HepG2 (cell line): ENCODE results near the gene ARHGEF16. TPM values are rescaled to one million over a fixed set of nuclear protein-coding genes. Genes with fewer than 3 reads are reported as not detected.

Source experiments
- ERF ChIP-seq: IDR thresholded peaks from 2 replicates; pipeline ENCODE4 v1.6.1; 2018; ENCODE audit warnings: missing biosample characterization, missing genetic modification reagents
- FOXK2 ChIP-seq: fragments of 450-650 bp; IDR thresholded peaks from 2 replicates; pipeline ENCODE4 v1.6.1; 2016
- FOXO1 ChIP-seq: sonication (generic); formaldehyde crosslinking; IDR thresholded peaks from 2 replicates; pipeline ENCODE4 v1.4.0; 2020; ENCODE audit warnings: missing genetic modification reagents
- HDAC2 ChIP-seq: sonication (generic); formaldehyde crosslinking; IDR thresholded peaks from 2 replicates; pipeline ENCODE4 v1.4.0; 2020; ENCODE audit warnings: missing genetic modification reagents
- ISX ChIP-seq: sonication (generic); formaldehyde crosslinking; conservative IDR thresholded peaks from 2 replicates; pipeline ENCODE4 v1.5.0; 2020; ENCODE audit warnings: missing genetic modification reagents
- MAFF ChIP-seq: IDR thresholded peaks from 2 replicates; pipeline ENCODE4 v1.6.1; 2011; ENCODE audit warnings: low read depth, low read length, improper control_type of control experiment
- MED8 ChIP-seq: sonication (generic); formaldehyde crosslinking; IDR thresholded peaks from 2 replicates; pipeline ENCODE4 v1.8.1; 2023; ENCODE audit warnings: mild to moderate bottlenecking, missing genetic modification reagents; ENCODE audit not compliant: insufficient replicate concordance
- NFATC3 ChIP-seq: sonication (generic); formaldehyde crosslinking; IDR thresholded peaks from 2 replicates; pipeline ENCODE4 v1.5.1; 2020; ENCODE audit warnings: mild to moderate bottlenecking, missing genetic modification reagents
- PLRG1 ChIP-seq: fragments of 450-650 bp; conservative IDR thresholded peaks from 2 replicates; pipeline ENCODE4 v1.6.1; 2016
- SOX13 ChIP-seq, 3 experiments: fragments of 450-650 bp in 1 of 3; sonication (generic) in 1 of 3; formaldehyde crosslinking in 1 of 3; IDR thresholded peaks in 2 of 3; conservative IDR thresholded peaks in 1 of 3; 2 replicates each; pipeline versions ENCODE4 v1.5.0 to v1.6.1; 2016 to 2020; ENCODE audit warnings: antibody characterized with exemption in 1 of 3, mild to moderate bottlenecking in 1 of 3, missing compliant biosample characterization in 1 of 3, missing genetic modification reagents in 1 of 3, moderate library complexity in 1 of 3
- SP4 ChIP-seq: sonication (generic); formaldehyde crosslinking; IDR thresholded peaks from 2 replicates; pipeline ENCODE4 v1.8.1; 2023; ENCODE audit warnings: mild to moderate bottlenecking, missing genetic modification reagents
- TEAD2 ChIP-seq: sonication (generic); formaldehyde crosslinking; IDR thresholded peaks from 2 replicates; pipeline ENCODE4 v1.9.0; 2021; ENCODE audit warnings: missing genetic modification reagents
- THRA ChIP-seq: sonication (generic); formaldehyde crosslinking; IDR thresholded peaks from 2 replicates; pipeline ENCODE4 v1.4.0; 2020; ENCODE audit warnings: missing genetic modification reagents, borderline replicate concordance
- TOE1 ChIP-seq: sonication (generic); formaldehyde crosslinking; IDR thresholded peaks from 2 replicates; pipeline ENCODE4 v1.4.0; 2020; ENCODE audit warnings: mild to moderate bottlenecking, missing genetic modification reagents
- ZFP62 ChIP-seq: sonication (generic); formaldehyde crosslinking; IDR thresholded peaks from 2 replicates; pipeline ENCODE4 v1.4.0; 2020; ENCODE audit warnings: missing genetic modification reagents
- ZNF20 ChIP-seq: sonication (generic); formaldehyde crosslinking; IDR thresholded peaks from 2 replicates; pipeline ENCODE4 v1.4.0; 2020; ENCODE audit warnings: mild to moderate bottlenecking, moderate library complexity, missing genetic modification reagents
- ZNF230 ChIP-seq: sonication (generic); formaldehyde crosslinking; IDR thresholded peaks from 2 replicates; pipeline ENCODE4 v1.4.0; 2020; ENCODE audit warnings: mild to moderate bottlenecking, missing genetic modification reagents
- ZNF317 ChIP-seq: sonication (generic); formaldehyde crosslinking; IDR thresholded peaks from 2 replicates; pipeline ENCODE4 v1.5.0; 2020; ENCODE audit warnings: mild to moderate bottlenecking, missing genetic modification reagents
- ZNF329 ChIP-seq: sonication (generic); formaldehyde crosslinking; IDR thresholded peaks from 2 replicates; pipeline ENCODE4 v1.9.0; 2021; ENCODE audit warnings: low read depth, mild to moderate bottlenecking, missing genetic modification reagents
- ZNF572 ChIP-seq: sonication (generic); formaldehyde crosslinking; IDR thresholded peaks from 2 replicates; pipeline ENCODE4 v1.5.1; 2020; ENCODE audit warnings: mild to moderate bottlenecking, missing genetic modification reagents
- ZNF672 ChIP-seq: sonication (generic); formaldehyde crosslinking; IDR thresholded peaks from 2 replicates; pipeline ENCODE4 v1.8.1; 2022; ENCODE audit warnings: missing genetic modification reagents
- ZNF749 ChIP-seq: sonication (generic); formaldehyde crosslinking; IDR thresholded peaks from 2 replicates; pipeline ENCODE4 v1.8.0; 2022; ENCODE audit warnings: mild to moderate bottlenecking, missing genetic modification reagents, moderate library complexity, borderline replicate concordance
- ZNF775 ChIP-seq: sonication (generic); formaldehyde crosslinking; IDR thresholded peaks from 2 replicates; pipeline ENCODE4 v1.4.0; 2020; ENCODE audit warnings: missing genetic modification reagents, mild to moderate bottlenecking, moderate library complexity, borderline replicate concordance
- ZSCAN21 ChIP-seq: sonication (generic); formaldehyde crosslinking; IDR thresholded peaks from 2 replicates; pipeline ENCODE4 v1.8.0; 2022; ENCODE audit warnings: mild to moderate bottlenecking, missing genetic modification reagents, moderate library complexity, borderline replicate concordance
- polyA plus RNA-seq, 8 experiments: library from polyadenylated mRNA; depleted of rRNA in 3 of 8; stranded (reverse) in 7 of 8; unstranded in 1 of 8; fragments of >200 nt; fragmentation: Illumina TruSeq in 4 of 8; extraction: Trizol in 4 of 8; gene quantifications; 2 replicates each; pipeline versions ENCODE4 v1.2.1 to v1.2.3, GENCODE V29; 2011 to 2016; ENCODE audit warnings: low read depth in 4 of 8, missing spikeins in 1 of 8, mixed read lengths in 1 of 8; ENCODE audit not compliant: insufficient read depth in 1 of 8
- total RNA-seq, 5 experiments: library from RNA; depleted of rRNA; stranded (reverse); fragments of >200 nt; fragmentation: Illumina TruSeq; extraction: Trizol; gene quantifications; 2 replicates each; pipeline ENCODE4 v1.2.3, GENCODE V29; 2016; ENCODE audit warnings: low read depth in 1 of 5
- TF ChIP-seq, protein P1 (sequence below): sonication (generic); formaldehyde crosslinking; IDR thresholded peaks from 2 replicates; pipeline ENCODE4 v1.8.0; 2023; ENCODE audit warnings: mild to moderate bottlenecking, missing genetic modification reagents
- TF ChIP-seq, protein P2 (sequence below): sonication (generic); formaldehyde crosslinking; IDR thresholded peaks from 2 replicates; pipeline ENCODE4 v1.4.0; 2020; ENCODE audit warnings: missing genetic modification reagents, mild to moderate bottlenecking, borderline replicate concordance

ARHGEF16 gene
- total and polyA plus RNA-seq, 2 of the 13 experiments (the other 11 are each of a cell fraction or from before 2014, with no cell fraction given): 20.3 to 39.9 TPM

- TF ChIP-seq, protein P1, sequence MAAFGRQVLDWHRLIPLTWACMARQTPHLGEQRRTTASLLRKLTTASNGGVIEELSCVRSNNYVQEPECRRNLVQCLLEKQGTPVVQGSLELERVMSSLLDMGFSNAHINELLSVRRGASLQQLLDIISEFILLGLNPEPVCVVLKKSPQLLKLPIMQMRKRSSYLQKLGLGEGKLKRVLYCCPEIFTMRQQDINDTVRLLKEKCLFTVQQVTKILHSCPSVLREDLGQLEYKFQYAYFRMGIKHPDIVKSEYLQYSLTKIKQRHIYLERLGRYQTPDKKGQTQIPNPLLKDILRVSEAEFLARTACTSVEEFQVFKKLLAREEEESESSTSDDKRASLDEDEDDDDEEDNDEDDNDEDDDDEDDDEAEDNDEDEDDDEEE (CRISPR knock-in tag): 0 out of 2 replicates have a peak, but pooled peaks have one; percentile 6
- TF ChIP-seq ISX (CRISPR knock-in tag): no peak
- TF ChIP-seq ZNF749 (CRISPR knock-in tag): no peak
- TF ChIP-seq THRA (CRISPR knock-in tag): peak; percentile 47; the same call in 1 of the 2 replicates
- TF ChIP-seq ZNF230 (CRISPR knock-in tag): no peak; the same call in 1 of the 2 replicates
- peak; percentile 34 for TF ChIP-seq MED8 (CRISPR knock-in tag)
- TF ChIP-seq ZSCAN21 (CRISPR knock-in tag): peak; percentile 63; the same call in 1 of the 2 replicates
- TF ChIP-seq FOXO1 (CRISPR knock-in tag): 0 out of 2 replicates have a peak, but pooled peaks have one; percentile 8
- no peak for TF ChIP-seq NFATC3
- TF ChIP-seq ZNF317 (CRISPR knock-in tag): no peak
- peak; percentile 74 for TF ChIP-seq HDAC2 (CRISPR knock-in tag)
- TF ChIP-seq TEAD2 (CRISPR knock-in tag): no peak
- no peak for TF ChIP-seq ZNF775
- TF ChIP-seq, protein P2, sequence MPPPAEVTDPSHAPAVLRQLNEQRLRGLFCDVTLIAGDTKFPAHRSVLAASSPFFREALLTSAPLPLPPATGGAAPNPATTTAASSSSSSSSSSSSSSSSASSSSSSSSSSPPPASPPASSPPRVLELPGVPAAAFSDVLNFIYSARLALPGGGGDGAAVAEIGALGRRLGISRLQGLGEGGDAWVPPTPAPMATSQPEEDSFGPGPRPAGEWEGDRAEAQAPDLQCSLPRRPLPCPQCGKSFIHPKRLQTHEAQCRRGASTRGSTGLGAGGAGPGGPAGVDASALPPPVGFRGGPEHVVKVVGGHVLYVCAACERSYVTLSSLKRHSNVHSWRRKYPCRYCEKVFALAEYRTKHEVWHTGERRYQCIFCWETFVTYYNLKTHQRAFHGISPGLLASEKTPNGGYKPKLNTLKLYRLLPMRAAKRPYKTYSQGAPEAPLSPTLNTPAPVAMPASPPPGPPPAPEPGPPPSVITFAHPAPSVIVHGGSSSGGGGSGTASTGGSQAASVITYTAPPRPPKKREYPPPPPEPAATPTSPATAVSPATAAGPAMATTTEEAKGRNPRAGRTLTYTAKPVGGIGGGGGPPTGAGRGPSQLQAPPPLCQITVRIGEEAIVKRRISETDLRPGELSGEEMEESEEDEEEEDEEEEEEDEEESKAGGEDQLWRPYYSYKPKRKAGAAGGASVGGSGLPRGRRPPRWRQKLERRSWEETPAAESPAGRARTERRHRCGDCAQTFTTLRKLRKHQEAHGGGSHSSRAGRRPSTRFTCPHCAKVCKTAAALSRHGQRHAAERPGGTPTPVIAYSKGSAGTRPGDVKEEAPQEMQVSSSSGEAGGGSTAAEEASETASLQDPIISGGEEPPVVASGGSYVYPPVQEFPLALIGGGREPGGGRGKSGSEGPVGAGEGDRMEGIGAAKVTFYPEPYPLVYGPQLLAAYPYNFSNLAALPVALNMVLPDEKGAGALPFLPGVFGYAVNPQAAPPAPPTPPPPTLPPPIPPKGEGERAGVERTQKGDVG: no peak
- TF ChIP-seq ERF: no peak
- no peak for TF ChIP-seq SP4 (CRISPR knock-in tag)
- TF ChIP-seq ZNF329 (CRISPR knock-in tag): no peak
- TF ChIP-seq ZNF672 (CRISPR knock-in tag): no peak
- TF ChIP-seq ZNF572 (CRISPR knock-in tag): no peak
- no peak for TF ChIP-seq MAFF
- no peak for TF ChIP-seq ZFP62 (CRISPR knock-in tag)
- no peak for TF ChIP-seq SOX13 (IDR thresholded peaks at IDR 0.05)
- peak in 1 of 2 experiments; percentile 49; a peak in 1 of 4 replicates for TF ChIP-seq SOX13 (CRISPR knock-in tag; conservative IDR thresholded peaks at IDR 0.05 in 1 of 2, IDR thresholded peaks at IDR 0.05 in 1 of 2)
- TF ChIP-seq ZNF20 (CRISPR knock-in tag): no peak
- no peak for TF ChIP-seq PLRG1
- no peak for TF ChIP-seq TOE1
- no peak for TF ChIP-seq FOXK2
Observed at GRCh38 chr1:3459940-3460671, 5.6 kb downstream of the ARHGEF16 start (continued).
